GM19468 (cell line): ENCODE results near the gene PLEKHG4.

Source experiments
- ATAC-seq: cut with Tn5 transposase; IDR thresholded peaks from one replicate; pipeline ENCODE4 v1.9.1; 2021; ENCODE audit warnings: mild to moderate bottlenecking, moderate library complexity, moderate number of reproducible peaks; ENCODE audit not compliant: unreplicated experiment; ENCODE audit errors: extremely low read depth

Gene PLEKHG4

DNA sequence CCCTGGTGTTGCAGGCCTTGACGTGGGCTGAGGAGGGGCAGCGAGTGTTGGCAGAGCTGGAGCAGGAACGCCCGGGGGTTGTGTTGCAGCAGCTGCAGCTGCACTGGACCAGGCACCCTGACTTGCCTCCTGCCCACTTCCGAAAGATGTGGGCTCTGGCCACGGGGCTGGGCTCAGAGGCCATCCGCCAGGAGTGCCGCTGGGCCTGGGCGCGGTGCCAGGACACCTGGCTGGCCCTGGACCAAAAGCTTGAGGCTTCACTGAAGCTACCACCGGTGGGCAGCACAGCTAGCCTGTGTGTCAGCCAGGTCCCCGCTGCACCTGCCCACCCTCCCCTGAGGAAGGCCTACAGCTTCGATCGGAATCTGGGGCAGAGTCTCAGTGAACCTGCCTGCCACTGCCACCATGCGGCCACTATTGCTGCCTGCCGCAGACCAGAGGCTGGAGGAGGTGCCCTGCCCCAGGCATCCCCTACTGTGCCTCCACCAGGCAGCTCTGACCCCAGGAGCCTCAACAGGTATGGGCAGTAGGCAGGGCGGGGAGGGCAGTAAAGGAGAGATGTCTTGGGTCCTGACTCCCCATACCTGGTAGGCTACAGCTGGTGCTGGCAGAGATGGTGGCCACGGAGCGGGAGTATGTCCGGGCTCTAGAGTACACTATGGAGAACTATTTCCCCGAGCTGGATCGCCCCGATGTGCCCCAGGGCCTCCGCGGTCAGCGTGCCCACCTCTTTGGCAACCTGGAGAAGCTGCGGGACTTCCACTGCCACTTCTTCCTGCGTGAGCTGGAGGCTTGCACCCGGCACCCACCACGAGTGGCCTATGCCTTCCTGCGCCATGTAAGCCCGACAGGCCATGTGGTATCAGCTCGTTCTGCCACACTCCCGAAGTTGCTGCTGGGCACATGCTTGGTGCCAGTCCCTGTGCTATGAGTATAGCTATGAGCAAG is 5.6 kb downstream of the PLEKHG4 start:
- ATAC-seq: no peak

DNA sequence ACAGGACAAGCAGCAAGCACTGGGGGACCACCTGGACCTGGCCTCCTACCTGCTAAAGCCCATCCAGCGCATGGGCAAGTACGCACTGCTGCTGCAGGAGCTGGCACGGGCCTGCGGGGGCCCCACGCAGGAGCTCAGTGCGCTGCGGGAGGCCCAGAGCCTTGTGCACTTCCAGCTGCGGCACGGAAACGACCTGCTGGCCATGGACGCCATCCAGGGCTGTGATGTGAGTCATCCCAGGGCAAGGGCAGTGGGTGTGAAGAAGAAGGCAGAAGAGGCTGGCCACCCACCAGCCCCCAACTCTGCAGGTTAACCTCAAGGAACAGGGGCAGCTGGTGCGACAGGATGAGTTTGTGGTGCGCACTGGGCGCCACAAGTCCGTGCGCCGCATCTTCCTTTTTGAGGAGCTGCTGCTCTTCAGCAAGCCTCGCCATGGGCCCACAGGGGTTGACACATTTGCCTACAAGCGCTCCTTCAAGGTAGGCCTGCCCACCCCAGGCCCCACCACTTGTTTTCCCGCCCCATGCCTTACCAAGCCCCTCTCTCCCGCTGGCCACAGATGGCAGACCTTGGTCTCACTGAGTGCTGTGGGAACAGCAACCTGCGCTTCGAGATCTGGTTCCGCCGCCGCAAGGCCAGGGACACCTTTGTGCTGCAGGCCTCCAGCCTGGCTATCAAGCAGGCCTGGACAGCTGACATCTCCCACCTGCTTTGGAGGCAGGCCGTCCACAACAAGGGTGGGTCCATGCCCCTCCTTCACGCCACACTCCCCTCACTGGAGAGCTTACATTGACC is 7.3 kb downstream of the PLEKHG4 start:
- no peak for ATAC-seq

DNA sequence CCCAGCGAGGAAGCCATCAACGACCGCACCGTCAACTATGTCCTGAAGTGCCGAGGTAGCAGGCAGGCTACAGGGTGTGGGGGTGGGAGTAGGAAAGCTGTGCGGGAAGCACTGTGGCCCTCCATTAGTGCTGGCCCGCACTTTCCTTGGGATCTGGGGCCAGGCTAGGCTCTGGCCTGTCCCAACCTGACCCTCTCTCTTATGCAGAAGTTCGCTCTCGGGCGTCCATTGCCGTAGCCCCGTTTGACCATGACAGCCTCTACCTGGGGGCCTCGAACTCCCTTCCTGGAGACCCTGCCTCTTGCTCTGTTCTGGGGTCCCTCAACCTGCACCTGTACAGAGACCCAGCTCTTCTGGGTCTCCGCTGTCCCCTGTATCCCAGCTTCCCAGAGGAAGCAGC is 8.6 kb downstream of the PLEKHG4 start:
- ATAC-seq: no peak

DNA sequence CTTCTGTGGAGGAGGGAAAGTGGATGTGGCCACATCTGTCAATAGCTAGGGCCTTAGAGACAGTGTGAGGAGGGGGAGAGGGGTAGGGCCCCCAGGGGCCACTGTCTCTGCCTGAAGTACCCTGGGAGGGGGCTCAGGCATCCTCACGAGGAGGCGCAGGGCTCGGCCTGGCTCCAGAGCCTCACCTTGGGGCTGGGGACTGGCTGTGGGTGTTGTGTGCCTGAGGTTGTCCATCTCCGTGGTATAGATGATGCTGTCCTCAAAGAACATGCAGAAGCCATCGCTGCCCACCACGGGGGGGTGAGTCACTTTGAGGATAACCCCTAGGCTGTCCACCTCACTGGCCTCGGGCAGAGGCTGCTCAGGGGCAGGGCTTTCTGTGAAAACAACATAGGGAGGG is 12.1 kb downstream of the PLEKHG4 start:
- ATAC-seq: no peak

DNA sequence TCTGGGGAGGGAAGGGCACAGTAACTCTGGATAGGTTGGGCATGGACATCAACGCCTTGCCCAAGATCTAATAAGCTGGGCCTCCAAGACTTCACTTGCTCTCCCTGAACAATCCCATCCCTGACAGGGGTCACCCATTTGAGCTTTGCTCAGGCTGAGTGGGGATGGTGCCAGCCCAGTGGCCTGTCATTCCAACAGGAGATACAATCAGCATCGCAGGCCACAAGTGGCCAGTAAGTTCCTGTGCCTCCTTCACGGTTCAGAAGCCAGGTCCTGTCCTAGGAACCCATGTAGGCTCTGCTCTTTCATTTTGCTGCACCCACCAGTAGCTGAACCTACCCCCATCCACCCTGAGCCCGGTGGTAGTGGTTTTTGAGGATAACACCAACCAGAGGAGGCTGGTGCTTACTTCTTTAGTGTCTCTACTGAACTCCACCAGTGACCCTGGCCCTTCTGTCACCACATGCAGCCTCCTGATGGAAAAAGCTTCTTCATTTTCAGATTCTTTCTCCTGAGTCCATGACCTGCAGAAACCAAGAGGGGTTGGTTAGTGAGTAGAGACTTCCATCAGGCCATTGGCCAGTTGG is 14.9 kb downstream of the PLEKHG4 start:
- ATAC-seq: no peak

DNA sequence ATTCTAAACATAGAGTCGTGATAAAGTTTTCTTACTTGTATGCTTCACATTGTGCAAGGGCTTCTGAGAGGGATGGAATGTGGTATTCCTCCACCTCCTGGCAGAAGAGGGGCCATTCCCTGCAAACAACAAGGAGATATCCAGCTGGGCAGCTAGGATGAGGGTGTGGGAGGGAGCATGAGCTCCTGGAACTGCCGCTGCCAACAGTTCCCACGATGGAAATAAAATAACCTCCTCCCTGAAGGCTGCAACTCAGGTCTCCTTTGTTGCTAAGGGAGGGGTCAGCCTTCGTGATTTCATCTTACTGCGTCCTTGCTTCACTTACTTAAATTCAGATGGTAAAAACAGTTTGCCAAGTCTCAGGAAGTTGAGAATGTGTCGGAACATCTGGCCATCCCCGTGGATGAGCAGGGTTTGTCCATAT is 15.6 kb downstream of the PLEKHG4 start:
- no peak for ATAC-seq

DNA sequence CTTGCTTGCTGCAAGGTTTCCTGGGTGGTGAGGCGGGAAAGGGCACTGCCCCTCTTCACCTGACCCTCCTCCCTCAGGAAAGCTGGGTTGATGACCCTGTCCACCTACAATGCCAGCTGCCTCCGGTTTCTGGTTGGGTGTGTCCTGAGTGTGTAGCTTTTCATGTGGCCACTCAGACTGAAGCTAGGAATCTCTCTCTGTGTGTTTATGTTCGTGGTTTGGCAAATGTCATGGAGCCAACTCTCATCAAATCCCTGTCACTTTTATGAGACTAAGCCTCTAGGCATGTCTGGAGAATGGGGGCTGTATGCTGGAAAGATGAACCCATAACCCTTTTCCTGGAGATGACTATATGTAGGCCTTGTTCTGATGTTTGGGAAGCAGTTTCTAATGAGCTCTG is 17.1 kb downstream of the PLEKHG4 start:
- ATAC-seq: no peak

DNA sequence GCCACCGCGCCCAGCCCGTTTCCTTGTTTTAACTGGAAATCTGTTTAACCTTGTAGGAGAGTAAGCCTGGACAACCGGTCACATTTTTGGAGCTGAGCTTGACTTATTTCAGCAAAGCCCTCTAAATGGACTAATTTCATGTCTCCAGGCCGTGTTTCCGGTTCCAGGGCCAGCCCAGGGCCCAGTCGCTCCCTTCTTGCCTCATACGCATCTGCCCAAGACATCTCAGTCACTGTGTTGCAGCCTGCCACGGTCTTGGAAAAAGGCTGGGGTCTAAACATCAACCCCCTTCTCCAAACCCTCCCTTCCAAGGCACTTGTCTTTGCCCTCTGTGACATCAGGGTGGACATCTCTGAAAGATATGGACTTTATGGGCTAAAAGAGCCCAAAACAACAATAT is 18.9 kb downstream of the PLEKHG4 start:
- ATAC-seq: no peak

DNA sequence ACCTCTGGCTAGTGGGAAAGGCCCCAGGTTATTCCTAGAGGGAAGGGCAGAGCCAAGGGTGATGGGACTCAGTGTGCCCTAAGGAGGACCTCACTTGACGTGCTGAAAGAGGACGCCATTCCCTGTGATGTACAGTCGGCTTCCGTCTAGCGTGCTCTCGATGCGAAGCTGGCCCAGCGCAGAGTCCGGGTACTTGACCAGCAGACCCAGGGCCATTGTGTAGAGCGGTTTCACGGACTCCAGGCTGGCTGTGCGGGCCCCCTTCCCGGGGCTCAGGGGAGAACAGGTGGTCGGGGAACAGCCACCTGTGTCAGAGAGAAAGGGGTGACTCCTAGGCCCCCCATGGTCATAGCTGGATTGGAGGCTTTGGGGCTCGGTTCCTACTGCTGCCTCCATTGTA is 19.9 kb downstream of the PLEKHG4 start:
- no peak for ATAC-seq

DNA sequence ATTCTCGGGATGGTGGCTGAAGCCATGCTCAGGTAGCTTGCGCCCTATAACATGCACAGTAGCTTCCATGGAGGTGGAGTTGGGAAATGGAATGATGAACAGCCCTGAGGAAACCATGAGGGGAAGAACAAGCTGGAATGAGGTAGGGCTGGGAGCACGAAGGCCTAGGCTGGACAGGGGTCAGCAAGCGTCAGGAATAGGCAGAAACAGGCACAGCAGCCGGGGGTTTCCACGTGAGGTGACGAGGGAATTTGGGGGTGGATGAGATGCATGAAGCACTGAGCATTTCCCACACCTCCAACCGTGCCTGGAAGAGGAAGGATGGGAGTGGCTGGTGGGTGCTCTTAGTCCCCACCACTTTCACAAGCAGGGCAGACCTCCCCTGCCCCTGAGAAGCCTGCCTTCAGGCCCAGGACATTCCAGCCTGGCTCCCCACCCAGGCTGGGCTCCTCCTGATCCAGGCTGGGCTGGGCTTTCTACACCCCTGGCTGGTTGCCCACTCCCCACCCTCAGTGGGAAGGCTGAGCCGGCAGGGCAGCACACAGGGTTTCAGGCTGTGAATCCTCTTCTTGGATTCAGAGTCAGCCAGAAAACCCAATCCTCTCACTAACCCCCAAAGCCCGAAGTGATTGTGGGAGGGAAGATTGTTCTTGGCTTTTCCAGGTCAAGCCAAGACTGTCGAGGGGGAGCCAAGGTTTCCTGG is 21.9 kb downstream of the PLEKHG4 start:
- no peak for ATAC-seq

DNA sequence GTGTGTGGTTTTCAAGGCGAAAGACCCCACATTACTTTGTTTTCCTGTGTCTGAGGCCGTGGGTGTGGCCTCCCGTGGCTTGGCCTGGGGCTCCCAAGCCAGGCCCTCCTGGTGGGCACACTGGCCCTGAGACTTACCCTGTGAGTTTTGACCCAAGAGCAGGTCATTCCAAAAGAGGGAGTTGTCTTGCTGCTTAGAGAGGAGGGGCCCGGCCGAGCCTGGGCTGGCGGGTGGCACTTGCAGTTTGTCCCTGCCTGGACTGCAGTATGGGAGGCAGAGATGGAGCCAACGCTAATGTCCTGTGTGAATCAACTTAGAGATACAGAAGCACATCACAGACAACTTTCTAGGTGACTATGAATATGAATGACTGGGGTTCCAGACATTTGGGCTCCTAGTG is 22.7 kb downstream of the PLEKHG4 start:
- ATAC-seq: no peak

DNA sequence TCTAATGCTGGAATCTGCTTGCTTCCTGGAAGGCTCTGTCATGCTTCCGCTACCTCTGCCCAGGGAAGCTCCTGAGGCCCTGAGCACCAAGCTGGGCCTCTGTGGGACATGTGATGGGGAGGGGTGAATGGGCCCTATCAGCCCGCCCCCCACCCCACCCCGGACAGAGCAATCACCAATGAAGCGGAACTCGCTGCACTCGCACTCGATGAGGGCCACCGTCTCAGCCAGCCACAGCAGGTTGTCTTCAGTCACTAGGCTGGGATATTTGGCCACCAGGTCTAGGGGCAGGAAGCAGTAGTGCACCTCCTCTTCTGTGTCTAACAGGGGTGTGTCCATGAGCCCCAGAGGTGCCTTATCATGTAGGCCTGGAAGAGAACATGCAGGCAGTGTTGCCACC is 23.6 kb downstream of the PLEKHG4 start:
- ATAC-seq: no peak

DNA sequence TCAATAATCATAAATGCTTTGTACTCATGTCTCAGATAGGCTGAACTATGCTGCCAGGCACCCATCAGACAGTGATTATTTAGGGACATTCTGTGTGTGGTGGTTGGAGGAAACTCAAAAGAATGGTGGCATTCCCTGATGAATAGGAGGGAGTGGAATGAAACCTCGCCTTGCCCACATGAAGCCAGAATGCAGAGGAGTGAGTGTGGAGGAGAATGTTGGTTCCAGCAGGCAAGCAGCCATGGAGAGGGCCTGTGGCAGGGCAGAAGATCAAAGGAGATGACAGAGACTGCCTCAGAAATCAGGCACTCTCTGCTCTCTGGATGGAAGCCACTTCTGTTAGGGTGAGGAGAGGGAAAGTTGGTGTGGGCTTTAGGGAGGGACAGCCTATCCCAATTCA is 24.7 kb downstream of the PLEKHG4 start:
- no peak for ATAC-seq

DNA sequence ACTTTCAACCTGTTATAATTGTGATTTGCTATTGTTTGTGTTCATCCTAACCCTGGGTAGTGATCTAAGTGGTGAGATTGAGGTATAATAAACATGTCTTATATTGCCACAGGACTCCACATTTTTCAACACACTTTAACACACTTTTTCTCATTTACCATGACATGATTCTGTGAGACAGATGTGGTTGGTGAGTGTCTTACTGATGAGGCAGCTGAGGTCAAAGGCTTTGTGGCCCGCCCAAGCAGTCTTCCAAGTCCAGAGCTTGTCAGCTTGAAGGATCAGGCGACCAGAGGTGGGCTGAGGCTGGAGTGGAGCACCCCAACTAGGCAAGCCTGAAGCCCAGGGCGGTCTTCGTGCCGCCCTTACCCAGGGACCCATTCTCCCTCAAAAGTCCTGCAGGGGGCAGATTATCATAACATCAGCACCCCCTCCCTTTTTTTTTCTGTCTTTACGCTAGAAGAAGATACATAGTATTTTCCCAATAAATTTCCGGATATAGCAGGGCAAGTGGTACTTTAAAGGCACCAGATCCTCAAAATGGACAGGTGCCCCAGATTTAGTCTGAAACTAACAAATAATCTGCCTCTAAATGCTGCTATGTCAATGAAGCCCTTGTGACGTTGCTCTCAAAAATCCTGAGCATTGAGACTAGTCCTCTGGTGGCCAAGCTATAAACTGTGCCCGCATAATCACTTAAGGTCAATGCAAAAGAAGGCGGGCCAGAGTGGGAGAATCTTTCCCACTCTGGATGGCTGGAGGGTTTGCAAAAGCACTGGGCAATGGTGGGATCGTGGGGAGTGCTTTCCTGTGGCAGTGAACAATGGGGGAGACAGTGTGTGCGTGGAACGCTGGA is 26.1 kb downstream of the PLEKHG4 start:
- ATAC-seq: no peak

DNA sequence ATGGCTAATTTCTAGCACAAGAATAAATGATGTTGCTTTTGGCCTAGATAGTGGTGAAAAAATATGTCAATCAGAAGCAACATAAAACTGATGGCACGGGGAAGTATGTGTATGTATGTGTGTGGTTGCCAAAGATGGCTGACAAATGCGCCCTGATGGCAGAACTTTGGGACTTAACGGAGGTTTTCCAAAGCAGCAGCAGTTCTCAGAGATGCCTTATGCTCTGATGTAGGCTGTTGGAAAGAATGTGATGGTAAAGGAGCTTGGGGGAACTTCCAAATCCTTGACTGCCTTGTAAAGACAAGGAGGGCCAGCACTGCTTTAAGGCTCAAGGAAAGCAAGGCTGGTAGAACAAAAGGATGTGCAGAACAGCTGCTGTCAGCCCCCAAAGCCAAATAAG is 31.2 kb downstream of the PLEKHG4 start:
- no peak for ATAC-seq

DNA sequence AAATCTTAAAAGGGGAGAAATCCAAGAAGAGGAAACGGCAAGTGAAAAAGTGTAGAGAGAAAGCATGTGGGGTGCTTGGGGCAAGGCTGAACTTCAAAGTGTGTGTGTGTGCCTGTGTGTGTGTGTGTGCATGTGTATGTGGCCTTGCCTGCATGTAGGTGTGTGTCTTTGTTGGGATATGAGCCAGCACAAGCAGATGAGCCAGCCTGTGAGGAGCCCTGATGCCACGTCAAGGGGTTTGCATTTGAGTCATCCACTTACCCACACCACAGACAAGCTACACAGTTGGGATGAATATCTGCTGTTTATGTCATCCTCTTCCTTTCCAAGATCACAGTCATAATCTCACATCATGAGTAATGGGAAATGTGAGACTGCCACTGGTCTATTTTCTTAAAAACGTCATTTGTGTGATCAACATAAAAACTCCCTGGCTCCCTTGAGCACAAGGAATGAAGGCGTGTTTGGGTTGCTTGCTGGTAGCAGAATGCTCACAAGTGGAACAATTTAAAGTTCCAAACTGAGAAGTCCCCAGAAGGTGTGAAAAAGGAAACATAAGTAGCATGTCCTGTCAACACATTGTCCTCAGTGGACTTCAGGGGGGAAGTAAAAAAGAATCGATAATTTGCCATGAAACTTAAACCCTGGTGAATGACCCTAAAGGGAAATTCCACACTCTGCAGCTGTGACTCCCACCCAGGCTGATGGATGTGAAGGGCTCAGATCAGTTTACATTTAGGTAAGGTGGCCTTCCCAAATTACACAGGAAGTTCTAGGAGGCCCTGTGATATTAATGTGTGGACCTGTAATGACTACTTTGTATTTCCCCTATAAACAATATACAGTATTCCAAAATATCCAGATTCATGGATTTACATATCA is 32.5 kb downstream of the PLEKHG4 start:
- peak; percentile 46 for ATAC-seq

DNA sequence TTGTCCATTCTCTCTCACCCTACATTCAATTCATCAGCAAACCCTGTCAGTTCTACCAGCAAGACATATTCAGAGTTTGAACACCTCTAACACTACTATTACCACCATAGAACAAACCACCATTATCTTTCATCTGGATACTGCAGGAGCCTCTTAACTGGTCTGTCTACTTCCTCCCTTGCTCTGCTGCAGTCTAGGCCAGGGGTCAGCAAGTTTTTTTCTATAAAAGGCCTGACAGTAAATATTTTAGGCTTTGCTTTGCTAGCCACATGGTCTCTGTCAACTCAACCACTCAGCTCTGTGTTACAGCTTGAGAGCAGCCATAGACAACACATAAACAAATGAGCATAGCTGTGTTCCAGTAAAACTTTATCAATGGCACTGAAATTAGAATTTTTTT is 33.4 kb downstream of the PLEKHG4 start:
- ATAC-seq: no peak

DNA sequence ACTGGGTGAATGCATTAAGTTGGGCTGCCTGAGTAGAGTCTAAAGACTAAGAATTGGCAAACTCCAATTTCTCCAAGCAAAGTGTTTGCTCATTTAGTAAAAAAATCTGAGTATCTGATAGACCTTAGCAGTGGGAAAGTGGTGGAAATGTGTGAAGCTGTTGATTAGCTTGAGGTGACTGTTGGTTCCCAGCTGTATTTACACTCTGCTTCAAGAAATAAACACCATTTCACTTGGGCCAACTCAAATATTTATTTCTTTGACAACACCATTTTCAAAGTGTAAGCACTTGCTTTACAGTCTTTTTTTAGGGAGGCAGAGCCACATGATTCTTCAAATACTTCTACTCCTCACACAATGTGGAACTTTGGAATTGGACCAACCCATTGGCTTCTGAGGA is 38.5 kb downstream of the PLEKHG4 start:
- no peak for ATAC-seq

DNA sequence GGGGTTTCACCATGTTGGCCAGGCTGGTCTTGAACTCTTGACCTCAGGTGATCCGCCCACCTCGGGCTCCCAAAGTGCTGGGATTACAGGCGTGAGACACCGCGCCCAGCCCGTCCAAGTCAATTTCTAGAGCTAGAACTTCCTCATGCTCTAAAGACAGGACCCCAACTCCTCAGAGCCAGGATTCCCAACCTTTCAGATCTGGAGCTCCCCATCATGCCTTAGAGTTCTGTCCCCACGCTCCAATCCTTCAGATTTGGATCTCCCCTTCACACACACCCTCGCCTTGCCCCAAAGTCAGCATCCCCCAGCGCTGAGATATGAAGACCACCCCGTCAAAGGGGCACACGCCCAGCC is 46.8 kb downstream of the PLEKHG4 start:
- no peak for ATAC-seq
